Measurements from ENCODE around the gene UBE2U.
"Not testable (repeated sequence)": the region's sequence is repeated elsewhere in the genome, so short reads cannot be mapped to it uniquely, and the experiment has no call there.

The UBE2U gene

GRCh38 chr1:64241069-64241468 is 37.6 kb downstream of the UBE2U start:
- no peak for ATAC-seq
- no peak for DNase-seq

GRCh38 chr1:64242895-64243756 is 39.7 kb downstream of the UBE2U start:
- ATAC-seq (no peak), DNase-seq (no peak)

- no peak for DNase-seq
- ATAC-seq, result no peak
These were observed 40.3 kb downstream of the UBE2U start for GRCh38 chr1:64243757-64244080.

- DNase-seq, result no peak
- no peak for ATAC-seq
These were observed 42.1 kb downstream of the UBE2U start for GRCh38 chr1:64245495-64245894.

GRCh38 chr1:64246294-64246917 is 43.0 kb downstream of the UBE2U start:
- DNase-seq (no peak), ATAC-seq (no peak)

- no peak for ATAC-seq
- DNase-seq, result no peak
These were observed 44.6 kb downstream of the UBE2U start for GRCh38 chr1:64248065-64248464.

- not testable (repeated sequence) for ATAC-seq, DNase-seq
These were observed 47.0 kb downstream of the UBE2U start for GRCh38 chr1:64250472-64250871.

- ATAC-seq, result no peak
- DNase-seq, result no peak
These were observed 48.5 kb downstream of the UBE2U start for GRCh38 chr1:64251971-64252370.

- ATAC-seq, result not testable (repeated sequence)
These were observed 53.8 kb downstream of the UBE2U start for GRCh38 chr1:64257233-64257632.

GRCh38 chr1:64258444-64258843 is 55.0 kb downstream of the UBE2U start:
- DNase-seq, ATAC-seq: not testable (repeated sequence)

More at GRCh38 chr1:64257233-64257632, 53.8 kb downstream of the UBE2U start:
- not testable (repeated sequence) for DNase-seq

- no peak for ATAC-seq
- no peak for DNase-seq
These were observed 59.9 kb downstream of the UBE2U start for GRCh38 chr1:64263335-64263734.

- no peak for ATAC-seq
- DNase-seq, result no peak
These were observed 60.4 kb downstream of the UBE2U start for GRCh38 chr1:64263856-64264255.

- no peak for ATAC-seq
- no peak for DNase-seq
These were observed 61.7 kb downstream of the UBE2U start for GRCh38 chr1:64265141-64265540.

- ATAC-seq (no peak), DNase-seq (no peak)
These were observed 63.6 kb downstream of the UBE2U start for GRCh38 chr1:64266991-64267390.

- peak; percentile 73 for DNase-seq
- ATAC-seq, result no peak
These were observed 65.5 kb downstream of the UBE2U start for GRCh38 chr1:64268653-64269557.

GRCh38 chr1:64269558-64269884 is 66.1 kb downstream of the UBE2U start:
- no peak for DNase-seq
- ATAC-seq, result no peak

GRCh38 chr1:64280001-64280400 is 76.6 kb downstream of the UBE2U start:
- no peak for DNase-seq
- ATAC-seq, result no peak

GRCh38 chr1:64282351-64282750 is 78.9 kb downstream of the UBE2U start:
- no peak for ATAC-seq
- DNase-seq, result no peak

GRCh38 chr1:64287071-64287470 is 83.6 kb downstream of the UBE2U start:
- ATAC-seq (no peak), DNase-seq (no peak)

GRCh38 chr1:64290420-64290819 is 87.0 kb downstream of the UBE2U start:
- ATAC-seq (no peak), DNase-seq (no peak)

GRCh38 chr1:64291931-64292330 is 88.5 kb downstream of the UBE2U start:
- no peak for ATAC-seq
- DNase-seq, result no peak

GRCh38 chr1:64292399-64292798 is 89.0 kb downstream of the UBE2U start:
- no peak for ATAC-seq
- DNase-seq, result no peak

GRCh38 chr1:64293820-64294219 is 90.4 kb downstream of the UBE2U start:
- no peak for ATAC-seq
- no peak for DNase-seq

Data from stimulated activated naive CD8-positive, alpha-beta T cell treated with anti-CD3 and anti-CD28 coated beads, Interleukin-15, Interleukin-2, amounts not matched to agents 100 U/mL and 50 U/mL, for 24 hours (primary cell).